HUDEP-2 (cell line): ENCODE measurements around the gene IL4.
A peak's percentile ranks its signal among the peaks of the same experiment; 100 is the strongest.
"Not testable (repeated sequence)": the region's sequence is repeated elsewhere in the genome, so short reads cannot be mapped to it uniquely, and the experiment has no call there.

ENCODE experiments used
- DNase-seq, 76 experiments: peaks; one replicate each; lab custom pipeline; 2025; ENCODE audit not compliant: unreplicated experiment in 76 of 76; lab: John Stamatoyannopoulos, UW

IL4 gene

GRCh38 chr5:132673939-132674630 lies at the start of gene IL4:
IL4 (plus strand) TSS chr5:132673989; CDS start chr5:132674051, 62 bp downstream.
- no peak for DNase-seq

GRCh38 chr5:132627470-132627869 lies 46.3 kb upstream of the IL4 start:
- no peak for DNase-seq

GRCh38 chr5:132628814-132629213 lies 45.0 kb upstream of the IL4 start:
- no peak for DNase-seq

GRCh38 chr5:132629230-132629944 lies 44.4 kb upstream of the IL4 start:
- no peak for DNase-seq

GRCh38 chr5:132633587-132633986 lies 40.2 kb upstream of the IL4 start:
- DNase-seq = not testable (repeated sequence)

- no peak for DNase-seq
These were observed 37.9 kb upstream of the IL4 start for GRCh38 chr5:132635873-132636272.

GRCh38 chr5:132637241-132637640 lies 36.5 kb upstream of the IL4 start:
- DNase-seq = no peak

GRCh38 chr5:132639706-132640130 lies 34.1 kb upstream of the IL4 start:
- no peak for DNase-seq

GRCh38 chr5:132640613-132641012 lies 33.2 kb upstream of the IL4 start:
- no peak for DNase-seq

GRCh38 chr5:132641241-132641723 lies 32.5 kb upstream of the IL4 start:
- no peak for DNase-seq

- no peak for DNase-seq
These were observed 31.9 kb upstream of the IL4 start for GRCh38 chr5:132641841-132642240.

GRCh38 chr5:132644177-132644576 lies 29.6 kb upstream of the IL4 start:
- DNase-seq = no peak

GRCh38 chr5:132646583-132647266 lies 27.1 kb upstream of the IL4 start:
- no peak for DNase-seq

- no peak for DNase-seq
These were observed 26.3 kb upstream of the IL4 start for GRCh38 chr5:132647473-132647872.

GRCh38 chr5:132648355-132648754 lies 25.4 kb upstream of the IL4 start:
- DNase-seq = no peak

GRCh38 chr5:132651838-132652469 lies 21.8 kb upstream of the IL4 start:
- peak in 51 of 76 experiments; percentile 9 to 77 (median 39) for DNase-seq

- no peak for DNase-seq
These were observed 20.1 kb upstream of the IL4 start for GRCh38 chr5:132653716-132654115.

- peak in 43 of 76 experiments; percentile 10 to 68 (median 37) for DNase-seq
These were observed 17.7 kb upstream of the IL4 start for GRCh38 chr5:132655821-132656773.

- no peak for DNase-seq
These were observed 16.9 kb upstream of the IL4 start for GRCh38 chr5:132656774-132657355.
